Stimulated activated CD8-positive, alpha-beta memory T cell treated with anti-CD3 and anti-CD28 coated beads, Interleukin-15, amount 100 ng/mL, for 48 hours (primary cell): ENCODE data around the gene CDCP2.

Experiments
- DNase-seq, 2 donors: peaks; one replicate each; pipeline ENCODE4 v3.0.0-alpha.2; 2020; ENCODE audit warnings: low read depth in 2 of 2

The CDCP2 gene

DNA sequence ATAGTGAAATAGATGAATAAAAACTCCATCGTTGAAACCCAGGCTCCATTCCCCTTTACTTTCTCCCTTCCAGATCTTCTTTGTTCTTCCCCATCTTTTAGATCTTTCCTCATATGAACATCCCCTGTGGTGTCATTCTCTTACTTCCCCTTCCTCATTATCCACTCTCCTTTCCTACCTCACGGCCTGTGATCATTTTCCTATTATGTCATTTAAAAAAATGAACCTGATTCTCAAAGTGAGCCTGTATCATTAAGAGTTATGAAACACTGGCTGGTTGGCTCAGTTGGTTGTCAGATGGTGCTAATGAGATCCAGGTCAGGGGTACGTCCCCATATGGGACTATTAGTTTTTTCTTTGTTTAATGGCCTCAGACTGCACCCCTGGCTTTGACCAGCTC is 61.1 kb downstream of the CDCP2 start:
- no peak for DNase-seq

DNA sequence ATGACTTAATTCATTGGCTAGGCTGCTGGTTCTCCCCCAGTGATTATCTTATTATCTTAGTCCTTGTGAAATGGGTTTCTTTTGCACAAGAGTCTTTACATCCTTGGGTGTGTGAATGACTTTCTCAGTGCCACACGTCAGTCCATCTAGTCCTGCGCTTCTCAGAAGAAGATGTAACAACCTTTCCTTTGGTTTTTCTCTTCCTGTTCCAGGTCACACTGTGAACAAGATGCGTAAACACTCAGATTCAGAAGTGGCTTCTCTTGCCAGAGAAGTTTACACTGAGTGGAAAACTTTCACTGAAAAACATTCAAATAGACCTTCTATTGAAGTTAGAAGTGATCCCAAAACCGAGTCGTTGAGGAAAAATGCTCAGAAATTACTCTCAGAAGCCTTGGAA is 64.4 kb downstream of the CDCP2 start:
- no peak for DNase-seq

DNA sequence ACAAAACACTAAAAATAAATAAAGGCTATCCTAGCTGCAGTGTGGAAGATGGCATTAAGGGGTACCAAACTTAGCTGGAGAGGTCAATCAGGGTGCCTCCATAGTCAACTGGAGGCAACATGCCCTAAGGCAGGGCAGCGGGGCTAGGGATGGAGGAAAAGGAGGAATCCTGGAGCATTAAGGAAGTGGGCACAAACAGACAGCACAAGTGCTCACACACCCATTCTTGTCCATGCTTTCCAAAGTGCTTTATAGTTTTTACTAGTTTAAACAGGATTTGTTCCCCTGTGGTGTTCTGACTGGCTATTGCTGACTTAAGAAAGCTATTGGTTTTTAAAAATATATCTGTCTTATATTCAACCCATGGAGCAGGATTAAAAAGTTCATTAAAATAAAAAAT is 66.0 kb downstream of the CDCP2 start:
- no peak for DNase-seq

DNA sequence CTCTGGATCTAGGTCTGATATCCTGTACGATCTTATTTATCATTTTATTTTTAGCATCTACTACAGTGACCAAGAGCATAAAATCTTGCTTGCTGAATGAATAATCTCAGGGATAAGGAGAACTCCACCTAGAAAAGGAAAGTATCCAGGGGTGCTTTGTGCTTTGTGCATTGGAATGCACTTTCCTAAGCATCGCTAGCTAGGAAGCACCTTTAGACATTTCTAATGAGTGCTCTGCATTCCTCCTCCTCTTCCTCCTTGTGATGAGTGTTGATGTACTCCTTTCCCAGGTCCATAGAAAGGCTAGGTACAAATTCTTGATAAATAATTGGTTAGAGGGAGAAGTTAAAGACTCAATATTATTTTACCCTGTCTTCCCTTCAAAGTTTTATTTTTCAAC is 68.0 kb downstream of the CDCP2 start:
- DNase-seq = no peak
